ENCODE measurements around the gene CTNS.
A peak's percentile ranks its signal among the peaks of the same experiment; 100 is the strongest.

The CTNS gene

DNA sequence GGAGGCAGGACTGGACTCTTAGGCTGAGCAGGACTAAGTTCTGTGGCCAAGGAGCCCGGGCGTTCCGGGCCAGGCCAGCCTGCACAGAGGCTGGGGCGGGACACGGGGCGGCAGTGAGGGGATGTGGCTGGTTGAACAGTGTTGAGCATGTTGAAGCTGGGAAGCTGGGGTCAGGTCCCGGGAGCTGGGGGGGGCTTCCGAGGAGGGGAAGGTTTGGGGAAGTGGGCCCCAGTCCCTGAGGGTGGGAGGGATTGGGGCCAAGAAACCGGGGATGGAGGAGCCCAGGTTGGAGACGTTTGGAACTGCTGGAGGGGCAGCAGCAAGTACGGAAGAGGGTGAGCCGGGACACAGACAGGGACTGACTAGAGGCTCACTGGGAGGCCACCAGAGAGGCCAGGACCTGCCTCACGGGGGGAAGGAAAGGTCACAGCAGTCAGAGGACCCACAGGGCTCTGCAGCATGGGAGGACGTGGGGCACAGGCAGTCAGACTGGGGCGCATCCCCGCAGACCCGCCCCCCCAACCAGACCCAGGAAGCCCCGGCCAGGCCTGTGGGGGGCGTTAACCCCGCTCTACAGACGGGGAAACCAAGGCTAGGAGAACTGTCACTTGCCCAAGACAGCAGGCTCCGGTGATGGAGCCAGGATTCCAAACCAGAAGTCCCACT lies 22.4 kb downstream of the CTNS start:
- DNase-seq (ENCODE audit: low read depth in 3 of 3), result no peak

DNA sequence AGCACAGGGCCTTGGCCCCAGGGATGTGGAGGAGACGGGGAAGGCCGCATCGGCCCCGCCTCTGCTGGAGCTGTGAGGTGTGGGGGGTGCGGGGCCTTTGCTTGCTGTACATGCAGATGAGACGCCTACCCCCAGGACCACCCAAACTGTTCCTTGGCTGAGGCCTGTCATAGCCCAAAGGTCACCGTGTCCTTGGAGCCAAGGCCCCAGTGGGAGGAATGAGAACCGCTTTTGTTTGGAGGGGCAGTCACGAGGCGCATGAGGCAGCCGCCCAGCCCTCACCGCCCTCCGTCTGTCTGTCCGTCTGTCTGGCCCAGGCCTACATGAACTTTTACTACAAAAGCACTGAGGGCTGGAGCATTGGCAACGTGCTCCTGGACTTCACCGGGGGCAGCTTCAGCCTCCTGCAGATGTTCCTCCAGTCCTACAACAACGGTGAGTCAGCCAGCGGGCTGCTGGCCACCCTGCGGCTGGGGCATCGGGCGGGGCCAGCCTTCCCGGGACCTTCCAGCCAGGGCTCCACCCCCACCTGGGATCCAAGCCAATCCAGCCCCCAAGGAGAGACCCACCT lies 23.1 kb downstream of the CTNS start:
- DNase-seq (ENCODE audit: low read depth in 3 of 3), result no peak

DNA sequence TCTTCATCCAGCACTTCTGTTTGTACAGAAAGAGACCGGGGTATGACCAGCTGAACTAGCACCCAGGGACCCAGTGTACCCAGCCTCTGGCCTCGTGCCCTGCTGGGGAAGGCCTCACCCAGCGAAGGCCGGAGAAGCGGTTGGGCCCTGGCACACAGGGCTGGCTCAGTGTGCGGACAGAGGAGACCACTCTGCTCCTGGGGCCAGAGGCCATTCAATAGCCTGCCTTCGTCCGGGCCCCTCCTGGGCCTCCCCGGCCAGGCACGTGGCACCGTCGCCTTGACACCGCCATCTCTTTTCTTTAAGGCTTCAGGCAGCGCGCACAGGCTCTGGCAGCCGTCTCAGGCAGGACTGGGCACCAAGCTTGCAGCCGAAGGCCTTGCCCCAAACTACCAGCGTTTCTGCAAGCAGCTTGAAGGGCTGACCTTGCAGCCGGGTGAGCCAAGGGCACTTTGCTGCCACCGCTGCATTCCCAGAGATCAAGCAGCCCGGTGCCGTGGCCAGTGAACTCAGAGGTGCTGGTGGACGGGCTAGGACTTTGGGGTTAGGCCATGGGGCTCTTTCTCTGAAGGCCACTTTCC lies 23.8 kb downstream of the CTNS start:
- DNase-seq (ENCODE audit: low read depth in 3 of 3), result no peak

DNA sequence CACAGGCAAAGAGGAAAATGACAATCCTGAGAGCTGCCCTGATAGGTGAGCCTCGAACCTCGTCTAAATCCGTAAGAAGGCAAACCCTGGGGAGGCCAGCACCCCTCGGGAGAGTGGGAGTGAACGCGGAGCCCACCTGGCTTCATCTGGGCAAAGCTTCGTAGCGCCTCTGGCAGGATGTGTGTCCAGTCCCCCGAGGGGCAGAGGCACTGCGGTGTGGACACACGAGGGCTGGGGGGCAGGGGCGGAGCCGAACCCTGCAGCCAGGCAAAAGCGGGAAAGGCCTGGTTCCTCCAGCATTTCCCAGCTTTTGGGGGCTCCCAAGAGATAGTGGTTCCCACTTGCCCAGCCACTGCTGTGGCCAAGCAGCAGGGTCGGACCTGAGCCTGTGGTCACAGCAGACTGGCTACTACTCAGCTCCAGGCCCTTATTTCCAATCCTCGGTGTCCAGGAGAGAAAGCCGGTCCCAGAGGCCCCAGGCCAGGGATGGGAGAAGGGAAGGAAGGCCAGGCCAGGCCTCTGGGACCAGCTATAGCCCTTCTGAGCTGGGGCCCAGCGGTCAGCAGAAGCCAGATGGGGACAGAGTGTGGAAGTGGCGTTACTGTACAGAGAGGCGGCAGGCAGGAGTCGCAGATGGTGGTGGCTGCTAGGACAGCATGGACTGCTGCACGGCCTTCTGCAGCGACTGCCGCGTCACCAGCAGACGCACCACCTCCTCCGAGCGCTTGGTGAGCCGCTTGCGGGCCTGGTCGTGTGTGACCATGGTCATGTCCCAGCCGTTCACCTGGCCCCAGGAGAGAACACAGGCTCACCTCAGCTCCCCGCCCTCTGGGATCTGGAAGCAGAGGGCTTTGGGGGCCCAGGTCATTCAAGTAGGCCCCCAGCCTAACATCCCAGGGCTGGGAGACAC lies 26.8 kb downstream of the CTNS start:
- no peak for DNase-seq (ENCODE audit: low read depth in 3 of 3)

DNA sequence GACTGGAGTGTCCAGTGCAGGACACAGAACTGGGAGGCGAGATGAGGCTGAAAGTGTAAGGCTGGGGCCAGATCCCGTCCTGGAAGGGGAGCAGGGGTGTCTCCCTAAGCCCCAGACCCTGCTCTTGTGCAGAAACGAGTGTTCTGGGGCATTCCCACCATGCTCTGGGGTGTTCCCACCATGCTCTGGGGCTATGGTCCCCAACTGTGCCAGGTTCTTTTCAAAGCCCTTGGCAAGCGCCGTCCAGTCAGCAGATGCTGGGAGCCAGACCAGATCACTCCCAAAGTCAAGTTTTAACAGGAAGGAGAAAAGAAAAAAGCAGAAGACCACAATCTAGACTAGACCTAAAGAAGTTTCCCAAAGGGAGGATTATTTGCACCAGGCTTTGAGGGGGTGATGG lies 29.3 kb downstream of the CTNS start:
- DNase-seq (ENCODE audit: low read depth in 3 of 3), result no peak

DNA sequence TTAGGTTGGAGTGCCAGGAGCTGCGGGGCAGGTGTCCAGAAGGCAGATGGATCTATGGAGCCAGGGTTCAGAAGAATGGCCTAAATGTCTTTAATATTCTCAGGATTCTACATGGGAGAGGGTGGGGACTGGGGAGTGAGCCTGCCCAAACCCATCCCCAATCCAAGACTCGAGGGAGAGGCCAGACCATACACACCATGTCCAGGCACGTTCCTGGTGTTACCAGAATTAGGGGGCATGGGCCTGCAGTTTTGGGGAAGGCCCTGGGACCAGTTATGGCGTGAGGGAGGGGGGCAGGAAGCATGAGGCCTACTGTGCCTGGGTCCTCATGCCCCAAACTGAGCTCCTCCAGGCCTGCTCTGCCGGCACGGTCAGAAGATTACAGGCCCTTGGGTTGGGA lies 30.0 kb downstream of the CTNS start:
- no peak for DNase-seq (ENCODE audit: low read depth in 3 of 3)

DNA sequence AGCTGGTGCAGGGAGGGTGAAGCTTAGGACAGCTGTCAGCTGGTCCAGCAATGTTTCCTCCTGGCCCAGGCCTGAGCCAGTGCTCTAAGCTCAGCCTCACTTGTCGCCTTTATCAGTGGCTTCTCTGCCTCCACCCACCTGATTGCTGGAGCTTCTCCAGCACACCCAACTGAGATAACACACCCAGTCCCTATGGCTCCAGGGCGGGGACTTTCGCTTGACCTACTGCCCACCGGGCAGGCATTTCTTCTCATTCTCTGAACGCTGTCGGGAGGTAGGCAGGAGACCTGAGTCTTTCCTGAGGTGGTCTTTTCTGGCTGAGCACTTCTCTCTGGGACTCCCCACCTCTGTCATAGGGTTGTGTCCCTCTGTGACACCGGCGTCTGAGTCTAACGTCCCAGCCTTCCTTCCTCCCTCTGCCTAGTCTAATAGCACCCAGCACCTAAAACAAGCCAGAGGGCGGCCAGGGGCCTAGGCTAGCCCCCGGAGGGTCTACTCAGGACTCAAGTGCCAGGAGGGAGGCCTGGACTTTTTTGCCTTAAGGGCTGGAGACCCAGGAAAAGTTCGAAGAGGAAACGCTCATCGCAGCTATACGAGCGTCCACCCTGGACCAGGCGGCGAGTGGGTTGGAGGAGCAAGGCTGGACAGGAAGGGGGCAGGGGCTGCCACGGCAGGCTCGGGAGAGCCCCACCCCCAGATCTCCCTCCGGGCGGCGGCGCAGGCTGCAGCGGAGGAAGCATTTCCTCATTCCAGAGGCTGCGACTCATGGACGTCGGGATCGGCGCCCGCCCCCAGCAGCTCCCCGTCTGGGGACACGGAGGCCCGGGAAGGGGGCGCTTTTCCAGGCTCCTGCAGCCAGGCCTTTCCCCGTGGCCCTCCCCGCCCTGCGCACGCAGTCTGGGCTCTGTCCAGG lies 31.1 kb downstream of the CTNS start:
- DNase-seq (ENCODE audit: low read depth in 3 of 3), result no peak

DNA sequence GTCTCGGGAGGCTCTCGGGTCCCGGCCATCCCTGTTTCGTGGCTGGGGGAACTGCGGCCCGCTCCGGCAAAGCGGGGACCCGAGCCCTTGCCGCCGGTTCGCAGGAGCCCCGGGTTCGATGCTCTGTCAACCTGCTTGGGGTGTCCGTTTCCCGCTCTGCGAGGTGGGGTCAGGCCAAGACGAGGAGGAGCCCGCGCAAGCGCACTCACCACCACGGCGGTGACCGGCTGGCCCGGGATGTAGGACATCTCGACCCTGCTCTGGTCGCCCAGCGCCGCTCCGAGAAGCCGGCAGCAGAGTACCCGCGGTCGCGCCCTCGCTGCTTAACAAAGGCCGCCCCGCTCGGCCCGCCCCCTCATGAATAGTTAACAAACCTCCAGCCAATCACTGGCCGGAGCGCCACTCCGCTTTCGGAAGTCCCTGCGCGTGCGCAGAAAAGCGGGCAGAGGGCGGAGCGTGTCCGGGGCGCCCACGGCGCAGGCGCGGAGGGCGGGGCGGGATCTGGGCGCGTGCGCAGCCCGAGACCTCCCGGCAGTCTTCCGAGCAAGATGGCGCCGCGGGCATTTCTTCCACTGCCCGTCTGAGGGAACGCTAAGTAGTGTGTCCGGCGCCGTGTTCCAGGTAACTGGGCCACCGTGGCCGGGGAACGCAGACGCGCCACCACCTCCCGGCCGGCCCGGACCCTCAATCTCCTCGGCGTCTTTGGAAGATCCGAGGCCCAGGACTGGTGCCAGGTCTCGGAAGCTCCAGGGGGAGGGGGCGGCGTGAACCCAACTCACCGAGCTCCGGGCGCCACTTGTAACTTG lies 31.9 kb downstream of the CTNS start, which contains the start of the genes EMC6 and TAX1BP3:
Gene EMC6, plus strand, starts transcription at position 534 of the 806 bp plus-strand sequence. CDS start 335 bp downstream, outside the sequence.
Gene TAX1BP3, minus strand, starts transcription at position 300 of the 806 bp plus-strand sequence. Its CDS starts 52 bp downstream, at position 248.
- DNase-seq (ENCODE audit: low read depth in 3 of 3), result peak; percentile 97 to 99 (median 99)

DNA sequence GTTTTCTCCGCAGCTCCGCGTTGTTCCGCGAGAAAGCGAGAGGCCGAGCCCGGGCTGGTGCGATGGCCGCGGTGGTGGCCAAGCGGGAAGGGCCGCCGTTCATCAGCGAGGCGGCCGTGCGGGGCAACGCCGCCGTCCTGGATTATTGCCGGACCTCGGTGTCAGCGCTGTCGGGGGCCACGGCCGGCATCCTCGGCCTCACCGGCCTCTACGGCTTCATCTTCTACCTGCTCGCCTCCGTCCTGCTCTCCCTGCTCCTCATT lies 32.5 kb downstream of the CTNS start:
- no peak for DNase-seq (ENCODE audit: low read depth in 3 of 3)

DNA sequence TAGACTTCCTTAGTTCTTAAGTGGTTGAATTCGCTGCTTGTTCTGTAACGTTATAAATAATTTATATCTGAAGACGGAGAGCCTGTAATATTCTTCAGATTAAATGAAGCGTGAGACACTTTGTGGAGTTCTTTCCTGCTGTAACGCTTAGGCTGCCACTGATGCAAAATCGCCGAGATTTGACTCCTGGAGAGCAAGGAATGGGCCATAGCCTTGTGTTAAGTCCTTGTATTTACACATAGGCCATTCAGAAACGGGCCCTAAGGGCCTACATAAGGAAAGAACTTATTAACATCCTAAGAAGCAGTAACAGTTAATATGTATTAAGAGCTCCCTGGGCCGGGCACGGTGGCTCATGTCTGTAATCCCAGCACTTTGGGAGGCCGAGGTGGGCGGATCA lies 33.0 kb downstream of the CTNS start:
- no peak for DNase-seq (ENCODE audit: low read depth in 3 of 3)

DNA sequence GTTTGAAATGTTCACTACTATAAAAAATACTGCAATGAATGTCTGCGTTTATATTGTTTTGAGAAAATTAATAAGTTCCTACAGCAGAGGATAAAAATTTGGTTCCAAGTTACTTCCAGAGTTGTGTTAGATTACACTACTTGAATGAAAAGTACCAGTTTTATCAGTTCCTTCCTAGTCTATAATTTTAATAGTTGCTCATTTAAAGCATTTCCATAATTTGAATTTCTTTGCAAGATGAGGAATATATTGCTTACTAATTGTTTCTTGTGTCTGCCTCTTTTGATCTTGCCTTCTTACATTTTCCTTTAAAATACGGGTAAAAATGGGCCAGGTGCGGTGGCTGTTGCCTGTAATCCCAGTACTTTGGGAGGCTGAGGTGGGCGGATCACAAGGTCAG lies 36.0 kb downstream of the CTNS start:
- no peak for DNase-seq (ENCODE audit: low read depth in 3 of 3)

DNA sequence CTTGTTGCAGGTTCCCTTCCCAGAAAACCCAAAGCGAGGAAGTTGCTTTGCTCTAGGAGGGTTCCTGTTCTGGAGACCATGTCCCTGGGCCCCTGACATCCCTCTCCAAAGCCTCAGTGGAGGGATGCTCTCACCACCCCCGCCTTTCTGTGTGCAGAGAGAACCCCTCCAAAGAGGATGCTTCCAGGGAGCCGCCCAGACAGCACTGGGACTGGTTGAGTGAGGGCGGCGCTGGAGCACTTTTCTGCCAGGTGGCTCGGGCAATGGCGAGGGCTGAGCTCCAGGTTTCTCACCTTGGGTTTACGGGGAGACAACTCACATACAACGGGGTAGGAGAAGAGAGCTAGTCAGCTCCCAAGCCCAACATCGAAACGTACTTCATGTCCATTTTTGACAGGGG lies 39.3 kb downstream of the CTNS start:
- no peak for DNase-seq (ENCODE audit: low read depth in 3 of 3)

DNA sequence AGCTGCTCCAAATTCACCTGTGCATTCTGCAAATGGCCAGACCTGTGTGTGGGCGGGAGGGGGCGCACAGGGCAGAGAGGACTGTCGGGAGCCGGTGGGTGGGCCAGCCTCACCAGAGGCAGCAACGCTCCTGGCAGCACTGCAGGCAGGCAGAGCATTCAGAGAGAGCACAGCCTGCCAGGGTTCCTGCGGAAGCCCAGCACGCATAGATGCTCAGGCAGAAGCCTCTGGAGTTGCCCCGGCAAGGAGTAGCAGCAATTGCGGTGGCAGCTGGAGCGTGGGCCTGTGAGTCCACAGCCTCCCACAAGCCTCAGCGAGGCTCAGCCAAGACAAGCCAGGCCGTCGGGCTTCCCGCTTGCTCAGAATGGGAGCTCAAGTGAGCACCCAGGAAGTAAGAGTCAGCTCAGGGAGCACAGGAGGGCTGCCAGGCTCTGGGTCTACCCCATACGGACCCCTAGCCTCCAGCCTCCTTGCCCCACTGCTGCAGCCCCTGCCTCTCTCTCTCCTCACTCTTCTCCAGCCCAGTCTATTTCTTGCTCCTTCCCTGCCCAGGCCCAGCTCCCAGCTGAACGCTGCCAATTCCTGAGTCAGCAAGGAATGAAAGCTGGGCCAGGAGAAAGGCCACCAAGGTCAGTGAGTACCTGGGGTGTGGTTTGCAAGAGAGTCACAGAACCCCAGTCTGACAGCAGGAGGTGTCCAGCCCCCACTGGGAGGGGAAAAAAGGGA lies 41.7 kb downstream of the CTNS start:
- DNase-seq (ENCODE audit: low read depth in 3 of 3), result no peak

DNA sequence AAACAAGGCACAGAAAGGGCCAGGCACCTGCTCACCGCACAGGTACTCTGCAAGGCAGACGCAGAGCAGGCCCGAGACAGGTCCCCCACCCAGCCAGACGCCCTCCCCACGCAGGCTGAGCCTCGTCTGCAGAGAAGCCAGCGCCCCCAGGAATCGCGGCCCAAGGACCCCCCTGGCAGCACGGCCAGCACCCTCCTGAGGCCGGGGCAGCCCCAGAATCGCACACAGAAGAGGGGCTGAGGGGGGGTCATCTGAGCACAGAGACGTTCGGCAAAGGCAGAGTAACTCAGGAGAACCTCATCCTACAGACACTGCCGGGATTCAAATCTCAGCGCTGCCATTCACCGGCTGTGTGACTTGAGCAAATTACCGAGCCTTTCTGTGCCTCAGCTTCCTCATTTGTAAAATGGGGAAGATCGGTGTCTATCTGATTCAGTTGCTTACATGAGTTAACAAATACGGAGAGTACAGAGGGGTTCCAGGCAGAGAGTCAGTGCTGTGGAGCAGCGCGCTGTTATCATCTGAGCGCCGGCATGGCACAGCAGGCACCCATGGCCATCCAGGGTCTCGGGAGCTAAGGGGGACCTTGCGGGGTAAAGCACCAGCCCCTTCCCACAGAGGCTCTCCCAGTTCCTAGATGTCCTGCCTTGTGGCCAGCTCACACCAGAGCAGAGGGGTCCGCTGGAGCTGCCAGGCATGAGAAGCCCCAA lies 42.4 kb downstream of the CTNS start:
- no peak for DNase-seq (ENCODE audit: low read depth in 3 of 3)

DNA sequence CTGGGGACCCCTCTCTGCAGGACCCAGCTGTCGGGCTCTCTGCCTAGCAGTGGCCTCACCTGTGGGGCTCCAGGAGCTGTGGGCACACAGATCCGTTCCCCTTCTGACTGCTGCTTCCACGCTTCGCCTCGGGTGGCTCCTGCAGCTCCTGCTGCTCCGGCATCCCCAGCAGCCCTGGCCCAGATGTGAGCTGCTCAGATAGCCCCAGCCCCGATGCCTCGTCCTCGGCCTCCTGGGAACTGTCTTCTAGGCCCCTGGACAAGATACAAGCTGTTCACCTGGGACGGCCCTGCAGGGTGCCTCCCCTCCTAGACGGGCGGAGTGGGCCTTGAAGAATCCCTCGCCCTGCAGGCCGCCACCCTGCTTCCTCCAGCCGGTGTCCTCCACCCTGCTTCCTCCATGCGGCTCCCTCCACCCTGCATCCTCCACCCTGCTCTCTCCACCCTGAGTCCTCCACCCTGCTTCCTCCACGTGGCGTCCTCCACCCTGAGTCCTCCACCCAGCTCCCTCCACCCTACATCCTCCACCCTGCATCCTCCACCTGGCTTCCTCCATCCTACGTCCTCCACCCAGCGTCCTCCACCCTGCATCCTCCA lies 43.1 kb downstream of the CTNS start:
- no peak for DNase-seq (ENCODE audit: low read depth in 3 of 3)

DNA sequence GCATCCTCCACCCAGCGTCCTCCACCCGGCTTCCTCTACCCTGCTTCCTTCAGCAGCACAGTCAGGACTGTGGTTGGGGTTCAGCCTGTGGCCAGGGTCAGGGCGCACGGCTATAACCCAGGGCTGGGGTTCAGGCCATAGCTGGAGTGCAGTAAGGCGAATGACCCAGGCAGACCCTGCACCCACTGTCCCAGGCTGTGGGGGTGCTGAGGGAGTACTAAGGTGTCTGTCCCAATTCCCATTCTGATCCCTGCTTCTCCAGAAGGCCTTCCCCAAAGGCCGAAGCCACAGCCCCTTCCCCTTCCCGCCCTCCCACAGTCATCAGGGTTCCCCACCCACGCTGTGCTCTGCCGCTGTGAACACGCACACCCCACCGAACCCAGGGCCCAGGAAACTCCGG lies 44.5 kb downstream of the CTNS start:
- DNase-seq (ENCODE audit: low read depth in 3 of 3), result no peak

DNA sequence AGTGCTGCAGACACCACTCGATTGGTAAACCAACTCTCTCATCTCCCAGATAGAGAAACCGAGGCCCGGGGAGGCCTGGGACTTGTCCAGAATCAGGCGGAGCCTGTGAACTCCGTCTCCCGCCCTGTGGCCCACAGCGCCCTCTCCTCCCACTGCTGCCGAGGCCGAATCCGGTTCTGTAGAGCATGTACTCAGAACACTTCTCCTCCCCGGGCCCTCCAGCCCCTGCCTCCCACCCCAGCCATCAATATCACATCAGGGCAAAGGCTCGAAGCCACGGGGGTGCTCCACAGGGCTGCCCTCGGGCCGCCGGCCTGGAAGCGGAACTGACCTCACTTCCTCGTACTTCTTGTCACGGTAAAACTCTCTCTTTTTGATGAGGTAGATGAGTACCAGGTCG lies 45.0 kb downstream of the CTNS start:
- DNase-seq (ENCODE audit: low read depth in 3 of 3), result no peak

DNA sequence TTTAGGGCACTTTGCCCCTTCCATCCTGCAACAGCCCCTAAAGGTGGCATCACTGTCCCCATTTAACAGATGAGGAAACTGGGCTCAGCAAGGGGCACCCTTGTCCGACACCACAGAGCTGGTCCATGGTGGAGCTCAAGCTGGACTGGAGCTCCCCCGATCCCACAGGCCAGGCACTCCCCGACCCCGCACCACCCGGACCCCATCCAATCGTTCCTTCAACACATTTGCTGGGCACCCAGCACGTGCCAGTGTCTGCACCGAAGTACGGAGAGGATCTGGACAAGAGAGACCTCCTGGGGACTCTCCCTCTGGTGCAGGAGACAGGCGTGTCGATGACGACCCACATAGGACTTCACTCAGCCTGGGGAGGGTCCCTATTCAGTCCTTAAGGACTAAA lies 45.5 kb downstream of the CTNS start:
- DNase-seq (ENCODE audit: low read depth in 3 of 3), result no peak

DNA sequence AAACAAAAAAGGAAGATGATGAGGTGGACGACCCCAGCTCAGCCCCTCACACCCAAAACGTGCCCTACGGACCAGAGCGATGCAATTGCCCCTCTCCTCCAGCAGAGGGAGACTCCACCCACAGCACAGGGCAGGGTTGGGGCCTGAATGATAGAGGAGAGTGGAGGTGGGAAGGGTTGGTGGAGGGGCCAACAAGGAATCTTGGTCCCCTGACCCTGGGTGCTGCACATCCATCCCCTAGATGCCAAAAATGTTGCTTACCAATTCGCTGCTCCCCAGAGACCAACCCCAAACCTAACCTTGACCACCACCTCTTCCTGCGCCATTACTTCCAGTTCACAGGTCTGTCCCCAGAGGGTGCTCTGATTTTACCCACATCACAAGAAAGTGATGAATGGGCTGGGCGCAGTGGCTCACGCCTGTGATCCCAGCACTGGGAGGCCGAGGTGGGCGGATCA lies 46.5 kb downstream of the CTNS start:
- DNase-seq (ENCODE audit: low read depth in 3 of 3), result peak; percentile 33 to 35 (median 33)
